KG1 (cell line): ENCODE measurements around the gene KLK12.

Experiments
- DNase-seq: peaks from one replicate; lab custom pipeline; 2025; lab: John Stamatoyannopoulos, UW

Gene KLK12, protein sequence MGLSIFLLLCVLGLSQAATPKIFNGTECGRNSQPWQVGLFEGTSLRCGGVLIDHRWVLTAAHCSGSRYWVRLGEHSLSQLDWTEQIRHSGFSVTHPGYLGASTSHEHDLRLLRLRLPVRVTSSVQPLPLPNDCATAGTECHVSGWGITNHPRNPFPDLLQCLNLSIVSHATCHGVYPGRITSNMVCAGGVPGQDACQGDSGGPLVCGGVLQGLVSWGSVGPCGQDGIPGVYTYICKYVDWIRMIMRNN

DNA sequence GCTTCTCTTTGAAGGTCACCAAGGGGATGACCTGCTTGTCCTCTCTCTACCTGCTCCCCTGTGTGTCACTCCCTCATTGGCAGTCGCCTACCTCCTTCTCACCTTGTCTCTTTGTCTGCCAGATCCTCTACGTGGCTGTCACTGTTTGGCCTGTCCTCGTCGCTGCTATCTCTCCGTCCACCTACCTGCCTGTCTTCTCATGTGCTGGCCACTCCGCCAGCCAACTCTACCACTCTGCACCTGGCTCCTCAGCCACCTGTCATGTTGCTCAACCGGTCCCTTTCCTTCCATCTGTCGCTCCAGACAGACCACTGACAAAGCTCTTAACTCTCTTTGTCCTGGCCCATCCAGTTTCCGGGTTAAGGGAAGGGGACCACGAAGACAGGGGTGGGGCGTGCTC lies at the start of gene KLK12:
KLK12 (minus strand) TSS at position 299 of the 400 bp plus-strand sequence. CDS start 381 bp downstream, outside the sequence.
- no peak for DNase-seq

DNA sequence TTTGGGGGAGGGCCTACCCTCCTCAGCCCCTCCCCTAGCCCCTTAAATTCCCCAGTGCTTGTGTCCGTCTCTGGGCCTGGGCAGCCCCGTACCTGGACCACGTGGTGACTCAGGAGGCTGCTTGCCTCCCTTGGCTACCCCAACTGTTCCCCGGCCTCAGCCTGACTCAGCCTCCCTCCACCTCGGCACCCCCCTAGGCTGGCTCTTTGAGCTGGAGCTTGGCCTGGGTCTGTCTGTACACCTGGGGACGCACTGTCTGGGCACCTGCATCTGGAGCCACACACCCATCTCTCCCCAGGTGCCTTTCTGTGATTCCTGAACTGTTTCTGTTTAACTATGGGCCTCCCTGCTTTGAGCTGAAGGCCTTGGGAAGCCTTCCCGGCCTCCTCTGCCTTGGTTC lies 49.7 kb upstream of the KLK12 start:
- no peak for DNase-seq

DNA sequence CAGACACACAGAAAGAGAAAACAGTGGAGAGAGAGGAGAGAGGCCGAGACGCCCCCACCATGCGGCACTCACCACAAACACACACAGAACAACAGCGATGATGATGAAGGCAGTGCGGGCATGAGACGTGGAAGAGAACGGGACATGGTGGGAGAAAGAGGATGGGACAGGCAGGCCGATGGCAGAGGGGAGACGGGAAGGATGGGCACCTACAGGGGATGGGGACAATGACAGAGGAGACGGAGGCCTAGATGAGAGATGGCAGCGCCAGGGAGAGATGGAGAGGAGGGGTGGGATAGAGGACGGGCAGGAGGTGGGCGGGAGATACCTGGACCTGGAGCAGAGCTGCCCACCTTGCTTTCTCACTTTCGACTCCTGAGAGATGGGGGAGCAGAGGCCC lies 49.0 kb upstream of the KLK12 start:
- no peak for DNase-seq

DNA sequence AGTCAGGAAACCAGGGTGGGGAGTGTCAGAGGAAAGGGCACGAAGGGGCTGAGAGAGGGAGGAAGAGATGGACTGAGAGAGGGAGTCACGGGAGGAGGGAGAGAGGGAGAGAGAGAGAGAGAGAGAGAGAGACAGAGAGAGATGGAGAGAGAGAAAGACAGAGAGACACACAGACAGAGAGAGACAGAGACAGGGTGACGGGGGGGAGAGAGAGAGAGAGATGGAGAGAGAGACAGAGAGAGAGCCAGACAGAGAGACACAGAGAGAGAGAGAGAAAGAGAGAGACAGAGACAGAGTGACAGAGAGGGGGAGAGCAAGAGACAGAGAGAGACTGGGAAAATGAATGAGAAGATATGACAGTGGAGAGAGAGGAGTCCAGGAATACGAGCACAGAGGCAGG lies 48.4 kb upstream of the KLK12 start:
- no peak for DNase-seq

DNA sequence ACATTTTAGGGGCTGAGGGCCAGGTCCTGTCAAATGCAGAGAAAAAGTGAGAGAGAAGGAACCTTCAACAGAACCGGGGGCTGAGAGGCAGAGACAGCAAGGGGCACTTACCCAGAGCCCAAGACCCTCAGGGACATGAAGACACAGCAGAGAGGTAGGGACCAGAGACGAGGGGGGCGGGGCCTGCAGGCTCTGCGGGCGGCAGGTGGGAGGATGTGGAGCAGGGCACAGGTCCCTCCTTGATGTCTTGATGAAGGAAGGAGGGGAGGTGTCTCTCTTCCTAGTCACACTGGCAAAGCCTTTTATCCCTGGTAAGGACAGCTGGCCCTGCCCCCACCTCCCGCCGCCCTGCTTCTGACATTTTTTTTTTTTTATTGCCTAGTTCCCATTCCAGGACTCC lies 47.8 kb upstream of the KLK12 start, which contains the start of gene KLK14:
KLK14 (minus strand) TSS at position 277 of the 400 bp plus-strand sequence; CDS start at position 4, 273 bp downstream.
- DNase-seq, result no peak

DNA sequence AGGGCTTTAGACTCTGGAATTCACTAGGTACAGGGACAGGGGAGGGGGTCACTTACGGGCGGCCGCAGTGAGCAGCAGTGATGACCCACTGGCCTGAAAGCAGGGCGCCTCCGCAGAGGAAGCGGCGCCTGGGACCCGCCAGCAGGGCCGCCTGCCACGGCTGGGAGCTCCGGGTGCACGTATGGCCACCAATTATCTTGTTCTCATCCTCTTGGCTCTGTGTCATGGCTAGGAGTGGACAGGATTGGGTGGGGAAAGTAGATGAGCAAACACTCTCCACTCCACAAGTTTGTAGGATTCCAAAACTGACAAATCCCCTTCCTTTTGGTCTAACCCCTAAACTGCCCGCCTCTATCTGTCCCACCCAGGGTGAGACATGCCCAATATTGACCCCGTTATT lies 46.7 kb upstream of the KLK12 start:
- no peak for DNase-seq

DNA sequence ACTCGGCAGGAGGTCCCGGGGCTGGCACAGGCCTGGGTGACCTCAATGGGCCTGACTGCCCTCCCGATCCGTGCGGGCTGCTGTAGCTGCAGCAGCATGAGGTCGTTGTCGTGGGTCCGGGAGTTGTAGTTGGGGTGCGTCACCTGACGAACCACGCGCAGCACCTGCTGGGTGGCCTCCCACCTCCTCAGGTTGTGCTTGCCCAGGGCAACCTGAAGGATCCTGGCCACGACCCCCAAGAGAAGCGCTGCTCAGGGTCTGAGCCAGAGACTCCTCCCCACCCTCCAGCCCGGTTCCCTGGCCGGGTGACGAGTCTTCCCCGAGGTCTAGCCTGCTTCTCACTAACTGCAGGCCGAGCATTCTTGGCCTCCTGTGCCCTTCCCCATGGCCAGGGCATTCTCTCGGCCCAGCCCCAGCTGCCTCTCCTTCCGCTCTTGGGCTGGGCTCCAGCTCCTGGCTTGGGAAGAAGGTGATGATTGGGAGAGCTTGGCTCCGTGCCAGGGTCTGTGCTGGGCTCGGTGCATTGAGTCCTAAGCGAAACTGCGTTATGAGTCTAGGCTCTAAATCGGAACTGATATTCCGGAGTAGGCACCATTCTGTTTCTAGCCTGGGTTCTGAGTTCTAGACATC lies 44.8 kb upstream of the KLK12 start:
- no peak for DNase-seq

DNA sequence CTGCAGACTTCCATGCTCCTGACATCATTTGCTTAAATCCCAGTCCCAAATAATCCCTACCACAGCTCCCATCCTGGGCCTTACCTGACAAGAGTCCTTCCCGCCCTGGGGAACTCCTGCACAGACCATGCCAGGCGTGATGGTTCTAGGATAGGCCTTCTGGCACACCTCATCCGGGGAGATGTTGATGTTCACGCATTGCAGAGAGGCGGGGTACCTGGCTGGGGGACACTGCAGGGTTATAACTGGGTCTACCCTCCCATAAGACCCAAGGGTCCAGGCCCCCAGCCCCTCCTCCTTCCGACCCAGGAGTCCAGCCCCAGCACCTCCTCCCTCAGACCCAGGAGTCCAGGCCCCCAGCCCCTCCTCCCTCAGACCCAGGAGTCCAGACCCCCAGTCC lies 43.9 kb upstream of the KLK12 start:
- no peak for DNase-seq

DNA sequence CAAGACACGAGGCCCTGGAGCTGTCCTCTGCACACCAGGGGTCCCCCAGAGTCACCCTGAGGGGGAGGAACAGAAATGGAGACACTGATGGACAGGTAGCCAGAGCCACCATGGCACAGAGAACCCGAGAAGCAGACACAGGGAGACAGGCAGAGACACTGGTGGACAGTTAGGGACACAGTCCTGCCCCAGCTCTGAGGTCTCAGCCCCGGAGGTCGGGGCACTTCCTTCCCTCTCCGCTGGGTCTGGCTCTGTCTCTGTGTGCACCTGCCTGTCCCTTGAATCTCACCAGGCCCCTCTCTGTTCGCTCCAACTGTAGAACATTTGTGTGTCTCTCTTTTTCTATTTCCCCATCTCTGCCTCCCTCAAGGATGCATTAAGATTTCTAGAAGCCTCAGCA lies 43.3 kb upstream of the KLK12 start:
- no peak for DNase-seq

DNA sequence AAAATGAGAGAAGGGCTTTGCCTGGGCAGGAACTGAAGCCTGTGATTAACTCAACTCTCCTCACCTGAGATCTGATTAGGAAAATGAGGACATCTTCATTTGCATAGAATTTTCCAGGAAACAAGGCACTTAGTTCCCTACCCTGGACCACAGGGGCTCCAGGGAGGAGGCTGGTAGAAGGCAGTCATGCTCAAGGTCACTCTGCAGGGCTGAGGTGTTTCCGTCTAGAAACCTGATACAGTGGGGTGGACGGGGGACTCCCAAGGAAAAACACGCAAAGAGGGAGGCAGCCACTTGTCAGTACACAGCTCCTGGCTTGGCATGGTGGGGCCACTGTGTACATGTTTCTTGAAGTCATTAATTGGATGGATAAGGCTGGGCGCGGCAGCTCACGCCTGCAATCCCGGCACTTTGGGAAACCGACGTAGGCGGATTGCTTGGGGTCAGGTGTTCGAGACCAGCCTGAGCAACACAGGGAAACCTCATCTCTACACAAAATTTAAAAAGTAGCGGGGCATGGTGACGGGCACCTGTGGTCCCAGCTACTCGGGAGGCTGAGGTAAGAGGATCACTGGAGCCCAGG lies 41.9 kb upstream of the KLK12 start:
- DNase-seq, result no peak

DNA sequence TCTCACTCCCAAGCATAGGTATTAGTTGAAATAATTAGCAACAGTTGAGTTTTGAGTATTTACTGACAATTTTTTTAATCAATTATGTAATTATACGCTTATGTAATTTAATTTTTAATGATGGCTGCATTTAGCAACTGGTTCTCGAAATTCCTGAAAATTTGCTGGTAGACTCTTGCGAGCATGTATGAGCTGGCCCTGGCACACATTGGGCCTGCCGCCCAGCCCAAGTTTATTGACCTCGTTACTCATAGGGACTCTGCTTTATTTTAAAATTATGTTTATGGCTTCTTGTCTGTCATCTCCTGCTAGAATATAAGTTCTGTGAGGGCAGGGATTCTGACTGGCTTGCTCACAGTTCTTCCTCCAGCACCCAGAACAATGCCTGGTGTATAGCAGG lies 41.2 kb upstream of the KLK12 start:
- no peak for DNase-seq

DNA sequence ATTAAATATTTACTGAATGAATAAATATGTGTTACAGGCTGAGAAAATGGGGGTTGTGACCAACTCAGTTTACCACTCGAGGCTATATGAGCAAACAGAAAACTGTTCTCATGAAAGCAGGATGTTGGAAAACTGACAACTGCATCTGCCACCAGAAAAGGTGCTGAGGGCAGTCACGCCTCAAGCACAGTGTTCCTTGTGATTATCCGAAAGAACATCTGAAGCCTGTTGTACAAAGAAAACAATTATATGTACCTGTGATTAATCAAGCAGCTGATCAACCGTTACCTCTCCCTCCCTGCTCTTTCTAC lies 36.2 kb upstream of the KLK12 start:
- DNase-seq, result no peak

DNA sequence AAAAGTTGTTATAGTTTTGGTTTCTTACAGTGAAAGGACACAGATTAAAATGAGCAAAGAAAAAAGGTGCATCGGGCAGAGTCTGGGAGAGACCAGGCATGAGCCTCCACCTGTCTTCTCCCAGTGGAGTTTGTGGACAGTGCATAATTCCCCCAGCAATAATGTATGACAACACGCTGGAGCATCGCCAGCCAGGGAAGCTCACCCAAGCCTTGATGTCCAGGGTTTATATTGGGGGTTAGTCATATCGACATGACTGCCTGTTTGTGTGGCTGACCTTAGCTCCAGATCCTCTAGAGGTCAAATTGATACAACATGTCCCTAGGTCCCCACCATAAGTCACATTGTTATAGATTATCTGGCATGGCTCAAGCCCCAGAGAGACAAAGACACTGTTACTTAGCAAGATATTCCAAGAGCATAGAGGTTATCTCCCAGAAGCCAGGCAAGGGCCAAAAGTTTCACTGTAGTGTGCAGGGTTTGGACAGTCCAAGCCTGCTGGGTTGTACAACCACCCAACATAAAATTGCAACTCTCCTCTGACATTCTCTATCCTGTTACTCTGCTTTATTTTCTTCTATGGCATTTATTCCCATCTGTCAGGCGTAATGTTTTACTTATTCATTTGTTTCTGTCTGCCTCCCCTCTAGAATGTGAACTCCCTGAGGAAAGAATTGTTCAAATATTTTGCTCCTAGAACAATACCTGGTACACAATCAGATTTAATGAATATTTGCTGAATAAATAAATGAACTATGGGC lies 35.7 kb upstream of the KLK12 start:
- no peak for DNase-seq

DNA sequence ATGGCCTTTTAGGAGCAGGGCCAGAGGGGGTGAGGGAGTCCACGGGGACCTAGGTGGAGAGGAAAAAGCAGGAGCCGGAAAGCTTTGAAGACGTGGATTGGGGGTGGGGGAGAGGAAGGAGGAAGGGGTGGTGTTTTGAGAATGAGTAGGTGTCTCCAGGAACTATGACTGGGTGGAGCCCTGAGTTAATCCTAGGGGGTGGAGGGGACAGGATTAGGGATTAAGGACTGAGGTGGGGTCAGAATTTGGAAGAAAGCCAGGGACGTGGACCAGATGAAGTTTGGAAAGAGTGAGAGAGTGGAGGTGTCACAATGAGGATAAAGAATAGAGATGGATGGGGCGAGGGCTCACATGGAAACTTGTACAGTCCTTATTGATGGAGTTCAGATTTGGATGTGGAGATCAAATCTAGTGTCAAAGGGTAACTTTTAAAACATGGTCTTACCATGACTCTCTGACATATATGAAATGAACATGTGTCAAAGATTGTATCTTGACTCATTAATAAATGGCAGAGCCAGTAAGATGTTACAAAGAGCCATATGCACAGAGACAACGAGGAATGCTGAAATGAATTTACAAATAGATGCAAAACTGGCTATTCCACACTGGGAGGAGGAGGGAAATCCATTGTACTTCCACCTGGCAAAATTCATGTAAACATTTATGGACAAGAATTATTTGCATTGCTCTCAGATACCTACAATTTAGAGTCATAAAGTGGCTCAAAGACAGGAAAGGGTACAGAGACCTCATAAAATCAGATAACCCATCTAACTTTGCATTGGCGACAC lies 31.8 kb upstream of the KLK12 start:
- no peak for DNase-seq

DNA sequence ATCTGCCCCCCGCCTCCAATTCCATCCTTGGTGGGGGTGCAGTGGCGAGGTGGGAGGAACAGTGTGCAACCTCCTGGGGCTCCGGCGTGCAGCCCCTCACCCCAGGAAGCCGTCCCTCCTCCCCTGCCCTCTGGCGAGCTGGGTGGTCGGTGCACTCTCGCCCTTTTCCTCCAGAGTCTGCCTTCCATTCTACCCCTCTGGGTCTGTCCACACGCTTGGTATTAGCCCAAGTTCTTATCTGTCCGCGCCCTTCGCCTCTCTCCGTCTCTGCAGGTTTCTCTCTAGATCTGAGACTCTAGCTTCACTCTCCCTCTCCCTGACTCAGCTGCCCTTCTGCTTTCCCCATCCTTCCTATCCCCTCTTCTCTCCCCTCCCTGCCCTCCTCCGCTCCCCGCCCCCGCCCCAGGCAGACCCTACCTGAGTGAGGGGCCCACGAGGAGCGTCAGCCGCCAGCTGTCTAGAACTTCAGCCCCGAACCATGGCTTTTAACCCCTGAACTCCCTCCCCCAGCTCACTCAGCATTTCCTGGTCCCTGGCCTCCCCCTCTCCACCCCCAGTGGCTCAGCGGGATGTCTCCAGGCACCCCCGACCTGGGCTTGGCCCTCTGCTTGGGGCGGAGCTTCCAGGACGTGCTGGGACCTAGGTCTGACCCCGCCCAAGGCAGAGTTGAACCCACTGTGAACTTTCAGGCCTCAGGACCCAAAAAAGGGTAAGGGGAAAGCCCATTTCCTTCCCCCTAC lies 30.6 kb upstream of the KLK12 start:
- DNase-seq, result no peak

DNA sequence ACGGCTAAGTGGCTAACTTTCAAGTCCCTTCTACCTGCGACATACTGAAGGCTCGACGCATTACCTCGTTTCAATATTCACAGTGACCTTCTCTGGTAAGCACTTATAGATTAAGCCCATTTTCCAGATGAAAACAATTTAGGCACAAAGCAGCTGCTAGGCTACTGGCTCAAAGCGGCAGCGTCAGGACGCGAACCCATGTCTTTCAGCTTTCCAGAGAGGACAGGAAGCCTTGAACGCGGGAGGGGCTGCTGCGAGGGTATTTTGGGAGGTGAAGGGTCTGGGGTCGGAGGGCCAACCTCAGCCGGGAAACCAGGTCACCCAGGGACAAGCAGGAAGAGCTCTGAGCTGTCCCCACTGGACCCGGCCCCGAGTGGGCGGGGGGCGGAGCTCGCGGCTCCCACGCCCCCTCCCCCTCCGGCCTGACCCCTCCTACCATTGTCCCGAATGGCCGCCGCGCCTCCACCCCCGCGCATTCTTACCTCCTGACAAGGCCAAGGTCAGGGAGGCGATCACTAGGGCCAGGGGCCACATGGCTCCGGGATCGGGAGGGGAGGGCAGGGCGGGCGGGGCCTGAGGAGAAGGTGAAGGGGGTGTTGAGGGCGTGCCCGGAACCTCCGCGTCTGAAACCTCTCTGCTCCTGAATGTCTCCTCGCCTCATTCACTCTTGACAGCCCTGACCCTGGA lies 29.9 kb upstream of the KLK12 start, which contains the start of gene KLK13:
KLK13 (minus strand) TSS at position 559 of the 687 bp plus-strand sequence; CDS start at position 534, 25 bp downstream.
- no peak for DNase-seq

DNA sequence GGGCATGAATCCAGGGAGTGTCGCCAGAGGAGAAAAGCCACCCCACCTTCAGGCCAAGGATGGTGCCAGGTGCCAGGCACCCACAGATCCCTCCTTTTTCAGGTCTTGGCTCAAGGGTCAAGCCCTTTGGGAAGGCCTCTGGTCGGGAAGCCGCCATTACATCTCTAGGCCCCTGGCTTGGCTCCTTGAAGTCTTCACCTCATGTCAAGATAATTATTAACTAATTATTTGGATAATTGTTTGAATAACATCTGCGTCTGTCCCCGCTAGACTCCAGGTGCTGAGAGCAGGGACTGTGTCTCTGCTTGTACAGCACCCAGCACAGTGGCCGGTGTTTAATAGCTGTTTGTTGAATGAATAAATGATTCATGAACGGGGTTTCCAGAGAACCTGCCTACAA lies 28.9 kb upstream of the KLK12 start:
- DNase-seq, result no peak

DNA sequence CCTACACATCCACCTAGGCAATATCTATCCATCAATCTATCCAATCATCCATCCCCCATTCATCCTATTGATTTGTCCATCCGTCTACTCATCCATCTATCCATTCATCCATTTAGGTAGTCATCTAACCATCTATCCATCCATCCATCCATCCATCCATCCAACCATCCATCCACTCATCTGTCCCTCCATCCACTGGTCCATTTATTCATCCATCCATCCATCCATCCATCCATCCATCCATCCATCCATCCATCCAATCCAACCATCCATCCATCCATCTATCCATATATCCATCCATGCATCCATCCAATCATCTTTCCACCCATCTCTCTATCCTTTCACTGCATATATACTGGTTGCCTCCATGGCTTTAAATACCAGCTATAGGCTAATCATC lies 26.2 kb upstream of the KLK12 start:
- DNase-seq, result no peak

DNA sequence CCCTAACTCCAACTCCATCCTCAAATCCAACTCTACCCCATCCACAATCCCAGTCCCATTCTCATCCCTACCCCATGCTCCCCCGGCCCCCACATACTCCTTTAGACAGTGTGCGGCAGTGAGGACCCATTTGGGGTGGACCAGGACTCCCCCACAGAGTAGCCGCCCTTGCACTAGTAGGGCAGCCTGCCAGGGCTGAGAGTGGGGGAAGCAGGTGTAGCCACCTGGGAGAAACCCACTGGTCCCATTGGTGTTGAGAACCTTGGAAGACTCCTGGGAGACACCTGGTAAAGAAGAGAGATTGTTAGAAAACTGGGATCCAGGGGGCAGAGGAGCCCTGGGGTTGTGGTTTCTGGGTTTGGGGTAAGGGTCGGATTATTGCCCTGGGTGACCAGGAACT lies 25.5 kb upstream of the KLK12 start:
- DNase-seq, result no peak

DNA sequence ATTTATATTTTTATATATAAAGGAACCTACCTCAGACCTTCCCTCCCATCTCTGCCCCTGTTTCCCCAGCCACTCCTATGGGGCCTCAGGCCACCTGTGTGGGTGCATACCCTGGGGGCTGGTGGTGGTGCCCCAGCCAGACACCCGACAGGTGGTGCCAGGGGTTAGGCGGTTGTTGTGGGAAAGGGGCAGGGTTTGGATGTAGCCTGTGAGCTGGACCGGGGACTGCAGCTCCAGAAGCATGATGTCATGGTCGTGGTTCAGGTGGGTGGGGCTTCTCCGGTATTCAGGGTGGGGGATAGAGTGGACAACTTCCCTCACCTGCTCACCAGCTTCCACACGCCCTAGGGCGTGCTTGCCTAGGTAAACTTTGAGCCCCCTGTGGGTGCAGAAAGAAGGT lies 24.9 kb upstream of the KLK12 start:
- DNase-seq, result no peak

DNA sequence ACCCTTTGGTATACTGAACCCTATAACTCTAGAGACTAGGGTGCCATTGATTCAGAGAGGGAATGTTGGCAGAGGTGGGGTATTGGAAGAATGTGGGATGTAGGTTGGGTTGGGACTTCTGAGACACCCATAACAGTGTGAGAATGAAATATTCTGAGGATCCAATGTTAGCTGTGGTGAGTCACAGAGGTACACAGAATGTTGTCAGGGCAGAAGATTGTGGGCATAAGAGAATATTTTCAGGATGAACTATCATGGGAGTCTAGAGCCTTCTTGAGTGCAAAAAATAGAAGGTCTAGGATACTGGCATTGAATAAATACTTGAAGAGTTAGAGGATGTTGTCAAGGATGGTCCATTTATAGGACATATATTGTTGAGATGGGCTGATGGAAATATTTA lies 21.1 kb upstream of the KLK12 start:
- no peak for DNase-seq
